GM18951 (cell line): ENCODE results near the gene VWA2.

Experiments used
- POLR2A ChIP-seq: IDR thresholded peaks from 4 replicates; pipeline ENCODE4 v1.6.1; 2011; ENCODE audit warnings: mild to moderate bottlenecking; ENCODE audit not compliant: insufficient read length, insufficient read depth; ENCODE audit errors: extremely low read depth
- in situ Hi-C: fragments of 300-500 bp; cut with MboI; formaldehyde crosslinking; loops from one replicate; pipeline ENCODE4 v1.12.0; 2022; ENCODE audit warnings: low sequenced_read_pairs, mixed read lengths, inconsistent platforms; ENCODE audit not compliant: unreplicated experiment

The VWA2 gene

DNA sequence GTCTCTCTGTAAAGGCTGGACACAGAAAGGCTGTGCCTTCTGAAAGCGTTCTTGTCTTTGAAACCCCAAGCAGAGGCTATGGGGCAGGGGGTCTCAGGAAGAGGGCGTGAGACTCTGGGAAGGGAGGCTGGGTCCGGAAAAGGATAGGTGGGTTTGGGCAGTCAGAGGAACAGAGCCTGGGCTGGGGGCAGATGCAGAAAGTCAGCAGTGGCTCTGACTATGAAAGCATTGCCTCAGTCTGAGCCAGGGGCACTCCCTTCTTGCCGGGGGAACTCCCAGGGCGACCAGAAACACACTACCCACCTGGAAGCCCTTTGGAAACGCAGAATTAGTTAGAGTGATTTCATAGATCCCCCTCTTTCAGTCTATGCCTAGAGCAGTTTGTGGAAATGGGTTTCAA is 72.0 kb downstream of the VWA2 start:
- in situ Hi-C loops = loop anchor here (25.0 kb wide), 1 partner anchor 826 kb away; no protein-coding TSS in a partner anchor
- TF ChIP-seq POLR2A = no peak

GRCh38 chr10:114311496-114312209 is 72.6 kb downstream of the VWA2 start:
- TF ChIP-seq POLR2A = no peak
- in situ Hi-C loops = loop anchor here (25.0 kb wide), 1 partner anchor 826 kb away; no protein-coding TSS in a partner anchor

GRCh38 chr10:114313139-114313538 is 74.1 kb downstream of the VWA2 start:
- no peak for TF ChIP-seq POLR2A
- in situ Hi-C loops = loop anchor here (25.0 kb wide), 1 partner anchor 824 kb away; no protein-coding TSS in a partner anchor

DNA sequence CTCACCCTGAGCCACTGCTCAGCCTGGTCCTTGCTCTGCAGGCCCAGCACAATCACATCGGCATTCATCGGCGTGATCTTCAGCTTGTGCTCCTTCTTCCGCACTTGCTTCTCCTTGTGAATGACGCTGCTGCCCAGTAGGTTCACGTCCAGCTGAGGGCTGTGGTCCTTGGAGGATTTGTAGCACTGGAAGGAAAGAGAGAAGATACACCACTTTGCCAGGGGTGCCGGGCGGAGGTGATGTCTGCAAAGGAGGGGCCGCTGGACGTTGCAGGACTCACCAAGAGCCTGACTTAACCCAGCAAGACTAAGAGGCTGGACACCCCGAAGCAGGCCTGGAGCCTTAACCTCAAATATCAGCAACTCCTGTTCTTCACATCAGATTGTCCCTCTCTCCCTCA is 74.8 kb downstream of the VWA2 start:
- TF ChIP-seq POLR2A = no peak
- in situ Hi-C loops = loop anchor here (25.0 kb wide), 1 partner anchor 823 kb away; no protein-coding TSS in a partner anchor

DNA sequence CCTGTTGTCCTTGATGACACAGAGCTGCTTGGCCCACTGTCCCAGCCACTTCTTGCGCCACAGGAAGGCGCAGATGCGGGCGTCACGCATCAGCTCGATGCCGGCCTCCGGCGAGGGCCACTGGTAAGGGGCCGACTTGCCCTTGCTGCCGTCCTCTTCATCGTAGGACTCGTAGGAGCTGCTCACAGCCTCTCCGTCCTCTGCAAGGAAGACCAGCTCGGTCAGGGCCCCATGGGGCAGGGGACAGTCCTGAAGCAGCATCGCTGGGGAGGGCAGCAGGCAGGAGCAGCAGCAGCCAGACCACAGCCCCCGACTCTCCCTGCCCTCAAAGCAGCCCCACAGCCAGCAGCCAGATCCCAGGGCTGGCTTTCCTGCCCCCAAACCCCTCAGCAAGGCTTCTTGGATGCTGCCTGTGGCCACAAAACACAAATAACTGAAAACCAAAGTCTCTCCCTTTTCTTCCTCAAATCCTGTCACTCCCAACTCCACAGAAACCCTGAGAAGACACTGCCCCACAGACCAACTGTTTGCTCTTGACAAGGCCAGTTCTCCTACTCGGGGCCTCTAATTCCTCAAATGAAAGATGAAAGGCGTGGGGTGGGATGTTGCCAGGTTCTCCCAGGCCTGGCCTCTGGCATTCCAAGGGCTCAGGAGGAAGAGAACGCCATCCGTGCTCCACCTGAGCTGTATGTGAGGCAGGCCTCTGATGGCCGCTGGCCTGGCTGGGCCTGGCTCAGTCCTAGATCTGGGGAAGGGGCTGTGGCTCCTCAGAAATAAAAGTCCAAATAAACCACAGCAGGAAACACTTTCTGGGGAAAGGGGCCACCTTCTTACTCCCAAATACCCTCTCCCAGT is 76.7 kb downstream of the VWA2 start:
- in situ Hi-C loops = loop anchor here (25.0 kb wide), 1 partner anchor 822 kb away; no protein-coding TSS in a partner anchor
- TF ChIP-seq POLR2A = no peak

DNA sequence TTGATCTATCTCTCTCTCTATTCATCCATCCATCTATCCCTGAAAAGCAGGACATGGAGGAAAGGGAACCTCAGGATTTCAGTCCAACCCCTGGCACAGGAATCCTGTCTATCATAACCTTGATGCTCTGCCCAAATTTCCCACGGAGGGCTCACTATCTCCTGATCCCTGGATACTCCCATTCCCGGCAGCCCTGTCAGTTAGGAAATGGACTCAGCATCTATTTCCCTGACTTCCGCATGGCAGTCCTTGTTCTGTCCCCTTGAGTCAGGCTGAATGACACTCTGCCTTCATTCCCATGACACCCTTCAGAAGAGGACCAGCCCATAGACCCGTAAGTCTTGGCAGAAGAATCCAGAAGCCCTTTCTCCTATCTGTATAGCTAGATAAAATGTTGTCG is 77.7 kb downstream of the VWA2 start:
- in situ Hi-C loops = loop anchor here (25.0 kb wide), 1 partner anchor 821 kb away; no protein-coding TSS in a partner anchor
- TF ChIP-seq POLR2A = no peak

DNA sequence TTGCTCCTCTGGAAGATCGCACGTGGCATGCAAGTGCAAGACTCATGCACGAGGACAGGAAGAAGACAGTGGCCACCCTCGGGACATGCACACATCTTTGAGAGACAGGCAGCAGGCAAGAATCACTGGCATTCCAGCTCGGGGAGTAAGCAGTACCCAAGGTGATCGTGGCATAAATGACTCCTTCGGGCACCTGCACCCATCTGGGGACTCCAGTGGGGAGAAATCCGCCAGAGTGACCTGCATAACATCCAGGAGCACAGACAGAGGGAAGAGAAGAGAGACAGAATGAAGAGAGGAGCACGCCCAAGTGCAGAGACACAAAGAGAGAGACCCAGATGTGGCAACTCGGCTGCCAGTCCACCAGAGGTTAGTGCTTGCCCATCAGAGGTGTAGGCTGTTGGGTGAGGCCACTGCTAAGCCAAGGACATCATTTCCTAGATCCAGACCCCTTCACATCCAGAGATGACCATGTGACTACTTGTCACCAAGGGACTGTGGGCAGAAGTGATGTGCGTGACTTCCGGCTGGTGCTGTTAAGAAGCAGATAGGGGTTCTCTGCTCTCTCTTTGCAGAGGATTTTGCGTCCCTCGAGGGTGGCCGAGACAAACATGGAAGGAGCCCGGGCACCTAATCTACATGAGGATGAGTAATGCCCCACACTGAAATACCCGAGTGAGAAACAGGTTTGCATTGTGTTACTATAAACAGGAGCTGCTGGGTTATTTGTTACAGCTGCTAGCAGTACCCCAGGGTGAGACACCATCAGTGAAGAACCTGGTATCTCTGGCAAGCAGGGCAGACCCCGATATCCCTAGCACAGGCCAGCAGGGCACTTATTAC is 80.6 kb downstream of the VWA2 start:
- in situ Hi-C loops = loop anchor here (25.0 kb wide), 1 partner anchor 818 kb away; no protein-coding TSS in a partner anchor
- TF ChIP-seq POLR2A = no peak

DNA sequence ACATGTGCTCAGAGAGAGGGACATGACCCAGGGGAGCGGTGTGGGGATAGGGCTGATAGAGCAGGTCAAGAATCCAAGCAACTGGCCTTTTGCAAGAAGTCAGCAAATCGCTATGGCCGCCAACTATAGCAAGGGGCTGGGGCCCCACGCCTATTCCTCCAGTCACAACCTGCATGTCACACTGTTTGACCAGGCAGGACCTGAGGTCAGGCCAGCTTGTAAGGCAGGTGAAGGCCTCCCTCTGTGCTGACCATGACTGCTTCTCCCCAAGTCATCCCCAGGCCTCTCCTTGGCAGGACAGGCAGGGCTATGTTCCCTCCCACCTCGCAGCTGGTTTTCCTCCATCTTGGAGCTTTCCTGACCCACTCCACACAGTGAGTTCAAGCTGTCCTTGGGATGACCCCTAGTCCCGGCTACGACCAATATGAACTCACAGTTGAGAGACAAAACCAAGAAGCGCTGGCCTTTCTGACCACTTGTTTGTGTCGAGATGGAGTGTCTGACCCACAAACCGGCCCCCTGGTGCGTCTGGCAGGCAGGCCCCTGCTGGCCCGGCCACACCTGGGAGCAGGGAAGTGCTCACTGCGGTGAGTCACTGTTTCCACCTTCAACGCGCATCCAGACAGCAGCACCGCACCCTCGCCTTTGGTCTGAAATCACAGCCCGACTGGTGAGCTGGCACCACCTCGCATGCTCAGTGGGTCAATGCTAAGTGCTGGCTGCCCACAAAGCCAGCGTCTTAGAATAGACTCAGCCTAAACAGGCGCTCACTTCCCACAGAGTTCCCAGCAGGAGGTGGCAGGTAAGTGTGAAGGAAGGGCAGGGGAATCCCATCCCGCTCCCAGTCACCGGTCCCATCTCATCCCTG is 81.4 kb downstream of the VWA2 start:
- no peak for TF ChIP-seq POLR2A
- in situ Hi-C loops = loop anchor here (25.0 kb wide), 1 partner anchor 817 kb away; no protein-coding TSS in a partner anchor

DNA sequence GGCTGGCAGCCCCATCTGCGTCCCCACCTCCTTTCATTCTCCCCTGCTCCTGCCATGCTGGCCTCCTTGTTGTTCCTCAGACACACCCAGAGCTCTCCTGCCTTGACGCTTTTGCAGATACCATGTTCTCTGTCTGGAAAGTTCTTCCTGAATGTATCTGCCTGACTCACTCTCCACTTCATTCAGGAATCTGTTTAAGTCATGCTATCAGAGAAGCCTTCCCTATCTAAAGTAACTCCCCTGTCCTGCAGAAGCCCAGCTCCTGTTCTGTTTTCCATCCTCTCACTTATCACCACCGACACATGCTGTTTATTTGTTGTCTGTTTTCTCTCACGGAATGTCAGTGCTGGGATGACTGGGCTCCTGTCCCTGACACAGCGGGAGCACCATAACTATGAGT is 83.3 kb downstream of the VWA2 start:
- TF ChIP-seq POLR2A = no peak
- in situ Hi-C loops = loop anchor here (25.0 kb wide), 1 partner anchor 815 kb away; no protein-coding TSS in a partner anchor

GRCh38 chr10:114323023-114323422 is 84.0 kb downstream of the VWA2 start:
- TF ChIP-seq POLR2A = no peak
- in situ Hi-C loops = loop anchor here (25.0 kb wide), 1 partner anchor 814 kb away; no protein-coding TSS in a partner anchor

GRCh38 chr10:114326795-114327194 is 87.7 kb downstream of the VWA2 start:
- no peak for TF ChIP-seq POLR2A
- in situ Hi-C loops = no loop called here
